BLaER1 (cell line): ENCODE results near the gene CACNA2D3.

Experiments
- H3K27ac ChIP-seq: shearing (Covaris generic); formaldehyde crosslinking; 2 replicates; pipeline ENCODE4 v1.8.1; 2022
- H3K27me3 ChIP-seq: shearing (Covaris generic); formaldehyde crosslinking; 2 replicates; pipeline ENCODE4 v1.8.1; 2022
- H3K36me3 ChIP-seq: shearing (Covaris generic); formaldehyde crosslinking; 2 replicates; pipeline ENCODE4 v1.8.1; 2022
- H3K4me1 ChIP-seq: shearing (Covaris generic); formaldehyde crosslinking; 2 replicates; pipeline ENCODE4 v1.8.1; 2022
- H3K4me2 ChIP-seq: shearing (Covaris generic); formaldehyde crosslinking; 2 replicates; pipeline ENCODE4 v1.8.1; 2022
- H3K4me3 ChIP-seq: shearing (Covaris generic); formaldehyde crosslinking; 2 replicates; pipeline ENCODE4 v1.8.1; 2022
- H3K9ac ChIP-seq: shearing (Covaris generic); formaldehyde crosslinking; 2 replicates; pipeline ENCODE4 v1.8.1; 2022
- H3K9me3 ChIP-seq: shearing (Covaris generic); formaldehyde crosslinking; 2 replicates; pipeline ENCODE4 v1.8.1; 2022
- H4K20me1 ChIP-seq: shearing (Covaris generic); formaldehyde crosslinking; 2 replicates; pipeline ENCODE4 v1.8.1; 2022
- Cebpa-rat ChIP-seq: shearing (Covaris generic); IDR thresholded peaks from 2 replicates; pipeline ENCODE4 v1.8.1; 2022

CACNA2D3 gene

DNA sequence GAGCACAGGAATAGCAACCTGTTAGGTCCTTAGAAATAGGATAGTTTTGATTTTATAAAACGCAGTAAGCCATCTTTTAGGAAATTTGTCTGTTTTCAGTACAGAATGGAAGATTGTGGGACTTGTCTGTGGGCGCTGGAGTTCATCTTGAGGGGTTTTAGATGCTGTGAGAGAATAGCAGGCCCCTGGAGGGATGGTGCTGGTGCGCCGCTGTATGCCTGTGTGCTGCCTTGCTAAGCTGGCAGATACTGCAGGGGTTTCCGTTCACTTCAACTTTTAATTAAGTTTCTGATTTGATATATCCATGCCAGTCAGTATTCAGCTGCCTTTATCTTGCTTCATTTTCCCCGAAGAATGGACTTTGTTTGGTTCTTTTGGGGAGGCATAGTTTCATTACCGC, 4.2 kb downstream of the CACNA2D3 start:
- Histone ChIP-seq H3K9me3 (peaks cover 12% of the 10 kb centered on the region; the same call in 1 of the 2 replicates), H3K9ac (no peak overlapping the region), H3K36me3 (no peaks in the 10 kb centered on the region), H3K4me1 (peaks cover 7% of the 10 kb centered on the region; the same call in 1 of the 2 replicates), H3K4me3 (no peak overlapping the region), H3K4me2 (no peak overlapping the region), H4K20me1 (peaks cover 17% of the 10 kb centered on the region), H3K27ac (no peak overlapping the region), H3K27me3 (peaks cover 46% of the 10 kb centered on the region)
- no peak for TF ChIP-seq Cebpa-rat

DNA sequence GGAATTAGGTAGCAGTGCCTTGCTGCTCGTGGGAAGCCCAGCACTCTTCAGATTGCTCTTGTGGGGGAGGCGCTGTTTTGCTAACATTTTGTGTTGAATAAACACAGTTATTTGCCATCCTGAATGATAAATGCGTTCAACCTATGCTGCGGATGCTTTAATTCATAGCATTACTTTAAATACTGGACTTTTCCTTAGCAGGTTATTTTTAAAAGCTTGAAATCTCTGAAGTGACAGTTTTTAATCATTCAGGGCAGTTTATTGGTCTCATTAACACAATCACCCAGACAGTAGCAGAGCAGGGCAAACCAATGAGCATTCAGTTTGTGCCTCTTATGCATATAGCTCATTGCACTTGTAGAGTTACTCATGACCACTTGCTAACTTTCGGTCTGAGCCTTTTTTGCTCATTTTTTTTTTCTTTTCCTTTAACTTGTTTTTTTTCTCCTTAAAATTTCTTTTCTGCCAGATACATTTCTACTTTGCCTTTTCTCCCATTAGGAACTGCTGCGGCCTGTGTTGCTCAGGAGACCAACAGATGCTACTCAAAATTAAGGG, 5.2 kb downstream of the CACNA2D3 start:
- H3K9me3 ChIP-seq, result peaks cover 5% of the 10 kb centered on the region; the same call in 1 of the 2 replicates
- peaks cover 37% of the 10 kb centered on the region for H3K27me3 ChIP-seq
- H3K4me2 ChIP-seq, result no peak overlapping the region
- no peak for TF ChIP-seq Cebpa-rat
- H3K4me1 ChIP-seq, result peaks cover 7% of the 10 kb centered on the region; the same call in 1 of the 2 replicates
- no peak overlapping the region for H3K4me3 ChIP-seq
- H3K27ac ChIP-seq, result no peak overlapping the region
- peaks cover 14% of the 10 kb centered on the region; the same call in 1 of the 2 replicates for H4K20me1 ChIP-seq
- H3K9ac ChIP-seq, result no peak overlapping the region
- H3K36me3 ChIP-seq, result no peaks in the 10 kb centered on the region

DNA sequence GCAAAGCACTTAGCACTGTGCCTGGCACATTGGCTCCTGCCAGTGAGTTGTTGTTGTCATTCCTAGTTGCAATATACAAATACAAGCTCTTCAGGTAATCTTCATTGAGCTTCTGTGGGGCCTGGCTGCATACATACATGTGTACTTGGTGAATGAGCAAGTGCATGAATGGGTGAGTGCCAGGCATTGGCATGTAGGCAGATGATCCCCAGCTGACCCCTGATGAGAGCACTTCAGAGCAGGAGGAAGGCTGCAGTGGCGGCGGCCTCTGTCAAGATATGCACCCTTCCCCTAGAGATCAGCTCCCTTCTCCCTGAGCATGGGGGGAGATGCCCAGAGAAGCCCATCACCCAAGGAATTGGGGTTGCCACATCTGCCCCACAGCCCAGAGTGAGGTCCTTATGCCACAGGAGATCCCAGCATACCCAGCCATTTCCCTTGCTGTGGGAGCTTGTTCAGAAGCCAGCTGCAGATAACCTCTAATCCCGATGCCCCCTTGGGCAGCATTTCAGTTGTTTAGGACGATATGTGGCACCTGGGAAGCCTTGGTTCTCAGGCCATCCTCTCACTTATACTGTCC, 8.8 kb downstream of the CACNA2D3 start:
- Histone ChIP-seq H3K9me3 (no peaks in the 10 kb centered on the region), H3K4me3 (no peak overlapping the region), H4K20me1 (no peaks in the 10 kb centered on the region), H3K27ac (no peak overlapping the region), H3K36me3 (no peaks in the 10 kb centered on the region), H3K4me1 (peaks cover 2% of the 10 kb centered on the region; the same call in 1 of the 2 replicates), H3K27me3 (0 out of 2 replicates have a peak, but pooled peaks cover 7% of the 10 kb centered on the region), H3K9ac (no peak overlapping the region), H3K4me2 (no peak overlapping the region)
- no peak for TF ChIP-seq Cebpa-rat

DNA sequence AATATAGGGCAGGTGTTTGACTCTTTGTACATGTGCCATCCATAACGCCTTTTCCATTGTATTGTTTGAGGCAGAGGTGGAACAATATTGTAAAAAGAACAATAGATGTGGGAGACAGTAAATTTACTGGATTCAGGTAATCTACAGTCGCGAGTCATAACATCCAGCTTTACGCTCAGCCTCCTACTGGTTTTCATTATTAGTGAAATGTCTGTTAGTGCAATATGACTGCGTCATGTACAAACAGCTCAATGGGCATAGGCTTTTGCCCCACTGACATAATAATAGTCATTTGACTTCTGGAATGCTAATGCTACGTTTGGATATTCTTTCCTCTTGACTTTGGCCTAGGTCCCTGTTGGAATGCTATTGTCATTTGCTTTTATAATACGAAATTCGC, 9.5 kb downstream of the CACNA2D3 start:
- Histone ChIP-seq H3K9ac (no peak overlapping the region), H3K27me3 (0 out of 2 replicates have a peak, but pooled peaks cover under 1% of the 10 kb centered on the region), H3K4me2 (no peak overlapping the region), H3K4me3 (no peak overlapping the region), H4K20me1 (no peaks in the 10 kb centered on the region), H3K4me1 (peaks cover 9% of the 10 kb centered on the region), H3K9me3 (no peaks in the 10 kb centered on the region), H3K36me3 (no peaks in the 10 kb centered on the region), H3K27ac (no peak overlapping the region)
- no peak for TF ChIP-seq Cebpa-rat

- no peak for TF ChIP-seq Cebpa-rat
- no peaks in the 10 kb centered on the region for H3K36me3 ChIP-seq
These were observed 10.3 kb downstream of the CACNA2D3 start for GRCh38 chr3:54132685-54133084.

DNA sequence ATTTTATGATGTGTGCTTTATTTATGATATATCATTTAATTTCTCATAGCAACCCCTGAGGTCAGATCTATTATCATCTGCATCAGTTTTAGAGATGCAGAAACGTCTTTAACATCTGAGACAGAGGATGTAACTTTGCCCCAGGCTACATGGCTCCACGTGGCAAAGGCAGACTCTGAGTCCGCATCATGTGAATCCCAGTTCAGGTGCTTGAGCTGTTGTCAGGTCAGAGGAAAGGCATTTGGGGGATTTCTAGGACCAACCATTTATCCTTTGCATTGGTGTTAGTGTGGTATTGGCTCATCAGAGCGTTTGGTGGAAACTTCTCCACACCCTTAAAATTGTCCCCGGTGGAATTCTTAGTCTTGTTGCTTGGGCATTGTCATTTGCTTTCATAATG, 10.8 kb downstream of the CACNA2D3 start:
- no peaks in the 10 kb centered on the region for H3K27me3 ChIP-seq

More at GRCh38 chr3:54132685-54133084, 10.3 kb downstream of the CACNA2D3 start:
- H3K27me3 ChIP-seq, result no peaks in the 10 kb centered on the region
- H3K4me1 ChIP-seq, result peaks cover 17% of the 10 kb centered on the region
- no peaks in the 10 kb centered on the region for H3K9me3 ChIP-seq
- no peak overlapping the region for H3K4me2 ChIP-seq
- no peak overlapping the region for H3K4me3 ChIP-seq
- no peak overlapping the region for H3K9ac ChIP-seq
- H4K20me1 ChIP-seq, result no peaks in the 10 kb centered on the region
- H3K27ac ChIP-seq, result no peak overlapping the region

GRCh38 chr3:54134155-54134554, 11.8 kb downstream of the CACNA2D3 start:
- Histone ChIP-seq H3K4me1 (peaks cover 21% of the 10 kb centered on the region), H3K9ac (no peak overlapping the region), H3K27ac (no peak overlapping the region), H3K9me3 (no peaks in the 10 kb centered on the region), H3K36me3 (no peaks in the 10 kb centered on the region), H4K20me1 (no peaks in the 10 kb centered on the region), H3K4me2 (no peak overlapping the region), H3K4me3 (no peak overlapping the region), H3K27me3 (no peaks in the 10 kb centered on the region)
- no peak for TF ChIP-seq Cebpa-rat

More for the DNA sequence above, 10.8 kb downstream of the CACNA2D3 start:
- peaks cover 21% of the 10 kb centered on the region for H3K4me1 ChIP-seq
- H4K20me1 ChIP-seq, result no peaks in the 10 kb centered on the region
- no peak overlapping the region for H3K27ac ChIP-seq
- no peak overlapping the region for H3K9ac ChIP-seq
- no peak overlapping the region for H3K4me3 ChIP-seq
- no peak overlapping the region for H3K4me2 ChIP-seq
- H3K9me3 ChIP-seq, result no peaks in the 10 kb centered on the region
- no peak for TF ChIP-seq Cebpa-rat
- no peaks in the 10 kb centered on the region for H3K36me3 ChIP-seq

GRCh38 chr3:54134713-54135112, 12.4 kb downstream of the CACNA2D3 start:
- H4K20me1 ChIP-seq, result no peaks in the 10 kb centered on the region
- no peak overlapping the region for H3K4me3 ChIP-seq
- TF ChIP-seq Cebpa-rat, result no peak
- H3K9me3 ChIP-seq, result no peaks in the 10 kb centered on the region
- H3K9ac ChIP-seq, result no peak overlapping the region
- no peaks in the 10 kb centered on the region for H3K27me3 ChIP-seq
- H3K36me3 ChIP-seq, result no peaks in the 10 kb centered on the region
- no peak overlapping the region for H3K4me2 ChIP-seq
- no peak overlapping the region for H3K27ac ChIP-seq
- peaks cover 21% of the 10 kb centered on the region for H3K4me1 ChIP-seq

DNA sequence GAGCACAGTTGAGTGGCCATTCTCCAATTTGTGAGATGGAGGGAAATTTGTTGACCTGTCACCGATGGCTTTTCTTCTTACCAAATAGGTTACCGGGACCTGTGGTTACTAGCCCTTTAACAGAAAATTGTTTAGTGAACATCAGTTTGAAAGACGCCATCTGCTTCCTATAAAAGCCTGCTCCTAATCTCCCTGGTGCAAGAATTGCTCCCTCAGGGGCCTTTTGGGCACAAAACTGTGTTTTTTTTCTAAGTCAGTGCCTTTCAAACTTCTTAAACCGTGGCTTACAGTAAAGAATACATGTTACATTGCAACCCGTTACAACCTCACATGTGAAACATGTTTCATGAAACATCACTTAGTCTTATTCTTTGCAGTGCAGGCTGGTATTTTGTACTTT, 15.0 kb downstream of the CACNA2D3 start:
- Histone ChIP-seq H3K36me3 (no peaks in the 10 kb centered on the region), H4K20me1 (no peaks in the 10 kb centered on the region), H3K9ac (no peak overlapping the region), H3K4me3 (no peak overlapping the region), H3K27ac (no peak overlapping the region), H3K4me1 (peaks cover 21% of the 10 kb centered on the region), H3K9me3 (no peaks in the 10 kb centered on the region), H3K27me3 (no peaks in the 10 kb centered on the region), H3K4me2 (peak overlapping the region; percentile 51)
- TF ChIP-seq Cebpa-rat, result no peak

DNA sequence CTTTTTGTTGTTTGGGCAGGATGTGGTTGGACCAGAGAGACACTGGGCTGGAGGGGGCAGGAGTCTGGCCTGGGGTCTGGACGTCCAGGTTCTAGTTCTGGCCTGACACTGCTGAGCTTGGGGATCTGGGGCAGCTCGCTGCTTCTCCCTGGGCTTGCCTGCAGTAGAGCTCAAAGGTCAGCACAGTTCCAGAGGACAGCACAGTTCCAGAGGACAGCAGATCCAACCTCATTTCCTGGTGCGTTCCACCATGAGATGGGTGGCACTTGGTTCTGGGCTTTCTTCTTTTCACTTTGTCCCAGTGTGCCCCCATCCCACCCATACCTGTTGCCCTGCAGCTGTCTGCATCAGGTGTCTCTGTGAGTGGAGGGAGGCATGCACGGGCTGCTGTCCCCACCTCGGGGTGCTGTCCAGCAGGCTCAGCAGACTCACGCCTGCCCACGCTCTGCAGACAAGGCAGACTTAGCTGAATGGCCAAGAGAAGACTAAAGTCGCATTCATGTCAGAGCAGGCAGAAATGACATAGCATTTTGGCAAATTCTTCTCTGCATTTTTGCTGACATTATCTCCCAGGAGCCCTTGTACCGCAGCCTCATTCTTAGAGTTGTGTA, 16.7 kb downstream of the CACNA2D3 start:
- H3K4me1 ChIP-seq, result peaks cover 21% of the 10 kb centered on the region
- no peaks in the 10 kb centered on the region for H3K36me3 ChIP-seq
- no peaks in the 10 kb centered on the region for H3K27me3 ChIP-seq
- H3K9ac ChIP-seq, result no peak overlapping the region
- no peak overlapping the region for H3K27ac ChIP-seq
- H3K9me3 ChIP-seq, result no peaks in the 10 kb centered on the region
- H3K4me3 ChIP-seq, result no peak overlapping the region
- no peak overlapping the region for H3K4me2 ChIP-seq
- no peak for TF ChIP-seq Cebpa-rat
- H4K20me1 ChIP-seq, result no peaks in the 10 kb centered on the region
